ENCODE results near the gene GPR183.

GRCh38 chr13:99279637-99280036 lies 27.6 kb downstream of the GPR183 start:
- TF ChIP-seq GATA2 (IDR thresholded peaks at IDR 0.05; ENCODE audit: low read depth, low read length) (no peak), GATA3 (IDR thresholded peaks at IDR 0.05; ENCODE audit: low read depth, low read length) (no peak)
